Ishikawa (cell line): ENCODE measurements around the gene RHBDF2.

ENCODE experiments used
- CEBPB ChIP-seq: IDR thresholded peaks from 2 replicates; pipeline ENCODE4 v1.6.1; 2012
- CREB1 ChIP-seq: IDR thresholded peaks from 2 replicates; pipeline ENCODE4 v1.6.1; 2012; ENCODE audit warnings: low read depth
- FOXM1 ChIP-seq: IDR thresholded peaks from 2 replicates; pipeline ENCODE4 v1.6.1; 2012; ENCODE audit warnings: low read depth, borderline replicate concordance
- MAX ChIP-seq: IDR thresholded peaks from 2 replicates; pipeline ENCODE4 v1.6.1; 2012
- NFIC ChIP-seq: IDR thresholded peaks from 2 replicates; pipeline ENCODE4 v1.6.1; 2012
- RAD21 ChIP-seq: IDR thresholded peaks from 2 replicates; pipeline ENCODE4 v1.6.1; 2012; ENCODE audit warnings: low read depth
- REST ChIP-seq: IDR thresholded peaks from 2 replicates; pipeline ENCODE4 v1.6.1; 2012; ENCODE audit warnings: low read depth, mild to moderate bottlenecking
- TAF1 ChIP-seq: IDR thresholded peaks from 2 replicates; pipeline ENCODE4 v1.6.1; 2012; ENCODE audit warnings: low read depth, mild to moderate bottlenecking
- YY1 ChIP-seq: IDR thresholded peaks from 2 replicates; pipeline ENCODE4 v1.6.1; 2012; ENCODE audit warnings: low read depth

GRCh38 chr17:76492989-76493501 is 8.2 kb downstream of the RHBDF2 start:
- TF ChIP-seq NFIC (no peak), MAX (no peak), RAD21 (no peak), CREB1 (no peak), REST (no peak), TAF1 (no peak), YY1 (no peak), CEBPB (no peak), FOXM1 (no peak)
